DND-41 (cell line): Measurements from ENCODE around the gene UNC13C.
A peak's percentile ranks its signal among the peaks of the same experiment; 100 is the strongest.

ENCODE experiments used
- ATAC-seq: fragments of 200-7000 bp; cut with Tn5 transposase; 3 replicates; pipeline ENCODE4 v1.9.1; 2021; ENCODE audit warnings: low read depth; ENCODE audit not compliant: insufficient read depth
- DNase-seq: peaks from one replicate; pipeline ENCODE4 v3.0.0-alpha.2; 2020
- H2AFZ ChIP-seq: 2 replicates; pipeline ENCODE4 v1.6.0; 2012; ENCODE audit warnings: low read depth, low read length
- H3K27ac ChIP-seq: 2 replicates; pipeline ENCODE4 v1.5.1; 2012; ENCODE audit warnings: low read length, inconsistent platforms
- H3K27me3 ChIP-seq: fragments of 200-600 bp; sonication (generic); 2 replicates; pipeline ENCODE4 v1.6.0; 2012; ENCODE audit warnings: low read length, mild to moderate bottlenecking, inconsistent platforms; ENCODE audit not compliant: insufficient read depth, poor library complexity
- H3K36me3 ChIP-seq: 2 replicates; pipeline ENCODE4 v1.5.1; 2012; ENCODE audit warnings: low read length, inconsistent platforms; ENCODE audit not compliant: insufficient read depth
- H3K4me1 ChIP-seq: 2 replicates; pipeline ENCODE4 v1.5.1; 2012; ENCODE audit warnings: mild to moderate bottlenecking, low read length; ENCODE audit not compliant: insufficient read depth
- H3K4me2 ChIP-seq: 2 replicates; pipeline ENCODE4 v1.6.0; 2012; ENCODE audit warnings: mild to moderate bottlenecking, moderate library complexity, low read length, inconsistent platforms; ENCODE audit not compliant: insufficient read depth
- H3K4me3 ChIP-seq, 2 experiments: fragments of 200-600 bp in 1 of 2; shearing (Covaris generic) in 1 of 2; 2 replicates each; pipeline ENCODE4 v1.5.1; 2012 to 2016; ENCODE audit warnings: inconsistent platforms in 2 of 2, low read length in 2 of 2, mild to moderate bottlenecking in 2 of 2, low read depth in 1 of 2, moderate library complexity in 1 of 2
- H3K79me2 ChIP-seq: 2 replicates; pipeline ENCODE4 v1.6.0; 2012; ENCODE audit warnings: low read length, inconsistent platforms; ENCODE audit not compliant: insufficient read depth
- H3K9ac ChIP-seq: 2 replicates; pipeline ENCODE4 v1.6.0; 2012; ENCODE audit warnings: low read depth, mild to moderate bottlenecking, inconsistent platforms, low read length, moderate library complexity
- H3K9me3 ChIP-seq: 2 replicates; pipeline ENCODE4 v1.5.1; 2012; ENCODE audit warnings: low read length, moderate library complexity, mild to moderate bottlenecking, inconsistent platforms; ENCODE audit not compliant: insufficient read depth, severe bottlenecking
- H4K20me1 ChIP-seq: 2 replicates; pipeline ENCODE4 v1.6.0; 2012; ENCODE audit warnings: low read length; ENCODE audit not compliant: insufficient read depth
- CTCF ChIP-seq: IDR thresholded peaks from 2 replicates; pipeline ENCODE4 v1.5.1; 2012; ENCODE audit warnings: borderline replicate concordance, low read length, moderate library complexity, mild to moderate bottlenecking; ENCODE audit not compliant: poor library complexity, severe bottlenecking; ENCODE audit errors: extremely low read depth
- EZH2 ChIP-seq: IDR thresholded peaks from 3 replicates; pipeline ENCODE4 v1.6.1; 2012; ENCODE audit warnings: borderline replicate concordance, low read depth, mild to moderate bottlenecking, moderate library complexity, low read length, inconsistent platforms; ENCODE audit not compliant: severe bottlenecking

The UNC13C gene

DNA sequence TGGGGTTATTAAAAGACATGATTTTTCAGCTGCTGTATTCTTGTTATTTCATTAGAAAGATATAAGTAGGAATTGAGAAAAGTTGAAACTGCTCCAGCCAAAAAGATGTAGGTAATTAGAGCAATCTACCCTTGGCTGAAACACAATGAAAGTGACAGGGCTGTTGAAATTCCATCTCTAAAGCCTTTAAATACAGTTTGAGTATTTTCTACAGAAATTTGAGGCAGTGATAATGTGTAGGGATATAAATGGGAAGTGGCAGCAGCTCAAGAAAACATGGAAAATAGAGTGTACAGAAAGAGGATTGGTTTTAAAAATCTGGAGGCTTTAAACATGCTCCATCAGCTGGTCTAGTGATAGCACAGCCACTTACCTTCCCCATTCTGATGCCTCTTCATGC, 22.8 kb upstream of the UNC13C start:
- Histone ChIP-seq H4K20me1 (no peaks in the 10 kb centered on the region), H3K27ac (no peak overlapping the region), H3K79me2 (no peaks in the 10 kb centered on the region), H3K36me3 (no peaks in the 10 kb centered on the region), H3K9me3 (no peaks in the 10 kb centered on the region), H3K4me3 (no peak overlapping the region), H3K9ac (no peak overlapping the region), H3K4me2 (no peak overlapping the region), H3K4me1 (no peaks in the 10 kb centered on the region), H2AFZ (no peak overlapping the region), H3K27me3 (no peaks in the 10 kb centered on the region)
- no peak for ATAC-seq
- DNase-seq: no peak
- no peak for TF ChIP-seq EZH2
- TF ChIP-seq CTCF: no peak

DNA sequence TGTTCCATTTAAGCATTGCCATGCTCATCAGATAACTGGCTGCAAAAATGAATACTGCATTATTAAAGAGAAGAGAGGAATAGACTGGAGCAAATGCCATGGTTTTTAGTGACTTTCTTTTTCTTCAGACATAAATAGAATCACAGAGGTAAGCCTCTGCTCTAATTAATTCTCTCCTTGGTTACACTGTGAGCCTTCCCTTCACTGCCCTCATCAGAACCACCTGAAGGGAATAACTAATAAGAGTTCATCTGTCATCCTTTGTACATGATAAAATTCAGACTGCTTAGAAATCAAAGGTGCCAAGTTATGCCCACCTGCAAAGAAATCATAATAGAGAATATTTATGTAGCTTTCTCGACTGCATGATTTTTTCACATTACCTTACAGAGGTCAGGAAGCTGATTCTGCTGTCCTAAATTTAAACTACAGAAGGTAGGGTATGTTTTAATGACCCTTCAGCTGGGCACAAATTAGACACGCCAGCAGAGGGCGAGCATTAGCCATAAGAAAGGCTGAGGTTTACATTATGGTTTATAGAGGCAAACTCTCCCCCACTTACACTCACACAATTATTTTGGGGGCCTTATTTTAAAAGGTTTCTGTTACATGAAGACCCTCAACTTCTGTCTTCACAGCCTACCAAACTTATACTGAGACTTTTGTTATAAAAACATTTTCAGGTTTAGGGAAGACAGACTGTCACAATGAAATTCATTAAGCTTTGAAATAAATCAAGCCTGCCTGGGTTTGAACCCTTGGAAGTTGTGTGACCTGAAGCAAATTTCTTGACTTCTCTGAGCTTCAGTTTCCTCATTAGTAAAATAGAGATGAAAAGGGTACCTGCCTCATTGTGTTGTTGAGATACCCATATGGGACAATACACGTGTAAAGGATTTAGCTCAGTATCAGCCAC, 15.3 kb upstream of the UNC13C start:
- no peak overlapping the region for H3K4me2 ChIP-seq
- H3K27ac ChIP-seq: no peak overlapping the region
- no peaks in the 10 kb centered on the region for H4K20me1 ChIP-seq
- H3K9ac ChIP-seq: no peak overlapping the region
- no peaks in the 10 kb centered on the region for H3K79me2 ChIP-seq
- DNase-seq (peak; percentile 11), ATAC-seq (no peak)
- TF ChIP-seq EZH2 (no peak), CTCF (peak; percentile 66)
- no peaks in the 10 kb centered on the region for H3K27me3 ChIP-seq
- H3K9me3 ChIP-seq: no peaks in the 10 kb centered on the region
- no peak overlapping the region for H2AFZ ChIP-seq
- no peaks in the 10 kb centered on the region for H3K4me1 ChIP-seq
- no peaks in the 10 kb centered on the region for H3K36me3 ChIP-seq
- no peak overlapping the region for H3K4me3 ChIP-seq

GRCh38 chr15:53963801-53964200, 14.4 kb upstream of the UNC13C start:
- no peak overlapping the region for H3K4me2 ChIP-seq
- no peaks in the 10 kb centered on the region for H3K27me3 ChIP-seq
- H3K9me3 ChIP-seq: no peaks in the 10 kb centered on the region
- H3K4me3 ChIP-seq: no peak overlapping the region
- TF ChIP-seq EZH2 (no peak), CTCF (no peak)
- H4K20me1 ChIP-seq: no peaks in the 10 kb centered on the region
- no peaks in the 10 kb centered on the region for H3K79me2 ChIP-seq
- no peaks in the 10 kb centered on the region for H3K36me3 ChIP-seq
- H2AFZ ChIP-seq: no peak overlapping the region
- ATAC-seq: no peak
- no peak overlapping the region for H3K9ac ChIP-seq
- DNase-seq: no peak
- H3K4me1 ChIP-seq: no peaks in the 10 kb centered on the region
- no peak overlapping the region for H3K27ac ChIP-seq
